OCI-LY7 (cell line): ENCODE results near the gene ADAT1. TPM values are rescaled to one million over a fixed set of nuclear protein-coding genes. Genes with fewer than 3 reads are reported as not detected.
"Not testable (repeated sequence)": the region's sequence is repeated elsewhere in the genome, so short reads cannot be mapped to it uniquely, and the experiment has no call there.

ENCODE experiments used
- BruUV-seq: library from RNA; stranded (reverse); fragments of 400-500 nt; replicated peaks from 2 replicates; lab custom pipeline; 2021; lab: Mats Ljungman, UMichigan
- CTCF ChIA-PET: fragments of 300-600 bp; sonication (Branson Sonifier 250); formaldehyde crosslinking; loops from one replicate; lab custom pipeline; 2022; ENCODE audit warnings: antibody characterized with exemption; ENCODE audit not compliant: unreplicated experiment; lab: Charles Lee
- POLR2A ChIA-PET: fragments of 300-600 bp; sonication (Branson Sonifier 250); formaldehyde crosslinking; loops from one replicate; lab custom pipeline; 2022; ENCODE audit warnings: antibody characterized with exemption; lab: Charles Lee
- DNase-seq: peaks from one replicate; pipeline ENCODE4 v3.0.0-alpha.2; 2015; ENCODE audit warnings: low spot score
- H2AFZ ChIP-seq: fragments of 200-600 bp; sonication (generic), shearing (Covaris generic); 2 replicates; pipeline ENCODE4 v1.6.1; 2014; ENCODE audit warnings: mild to moderate bottlenecking, antibody characterized with exemption, low read length, moderate library complexity
- H3K27ac ChIP-seq: fragments of 200-600 bp; sonication (generic); 2 replicates; pipeline ENCODE4 v1.5.1; 2014; ENCODE audit warnings: mixed run types, low read depth, mild to moderate bottlenecking, moderate library complexity, low read length, inconsistent platforms; ENCODE audit not compliant: poor library complexity, severe bottlenecking
- H3K36me3 ChIP-seq: fragments of 200-600 bp; sonication (generic); 2 replicates; pipeline ENCODE4 v1.6.1; 2014; ENCODE audit warnings: mild to moderate bottlenecking, antibody characterized with exemption, low read length, moderate library complexity, mixed read lengths; ENCODE audit not compliant: insufficient read depth
- H3K4me1 ChIP-seq: fragments of 200-600 bp; sonication (generic); 2 replicates; pipeline ENCODE4 v1.5.1; 2014; ENCODE audit warnings: mild to moderate bottlenecking, low read length; ENCODE audit not compliant: insufficient read depth, poor library complexity, severe bottlenecking
- H3K4me2 ChIP-seq: fragments of 200-600 bp; sonication (generic); 2 replicates; pipeline ENCODE4 v1.6.1; 2014; ENCODE audit warnings: mild to moderate bottlenecking, low read length
- H3K4me3 ChIP-seq: fragments of 200-600 bp; sonication (generic); 2 replicates; pipeline ENCODE4 v1.5.1; 2014; ENCODE audit warnings: mild to moderate bottlenecking, low read depth, low read length; ENCODE audit not compliant: poor library complexity, severe bottlenecking
- H3K79me2 ChIP-seq: fragments of 200-600 bp; sonication (generic); 2 replicates; pipeline ENCODE4 v1.6.1; 2016; ENCODE audit warnings: low read depth, mild to moderate bottlenecking, low read length, moderate library complexity, mixed read lengths; ENCODE audit not compliant: insufficient read depth
- H3K9me2 ChIP-seq: fragments of 200-600 bp; sonication (generic); 2 replicates; pipeline ENCODE4 v1.6.1; 2016; ENCODE audit warnings: mild to moderate bottlenecking, low read length, mixed read lengths; ENCODE audit not compliant: insufficient read depth
- H3K9me3 ChIP-seq: fragments of 200-600 bp; sonication (generic); 2 replicates; pipeline ENCODE4 v1.6.1; 2014; ENCODE audit warnings: mild to moderate bottlenecking, mixed run types, low read length, mixed read lengths
- H4K20me1 ChIP-seq: fragments of 200-600 bp; sonication (generic); 2 replicates; pipeline ENCODE4 v1.6.1; 2014; ENCODE audit warnings: mild to moderate bottlenecking, antibody characterized with exemption, low read length, moderate library complexity, mixed read lengths; ENCODE audit not compliant: insufficient read depth
- EZH2phosphoT487 ChIP-seq: fragments of 200-600 bp; sonication (generic); IDR thresholded peaks from 2 replicates; pipeline ENCODE4 v1.6.1; 2018; ENCODE audit warnings: low read depth, borderline replicate concordance, mild to moderate bottlenecking, mixed run types, antibody characterized with exemption, low read length, moderate library complexity, mixed read lengths
- intact Hi-C: fragments of 100-400 bp; cut with micrococcal nuclease; formaldehyde crosslinking; loops from one replicate; pipeline ENCODE4 v1.10.0; 2022; ENCODE audit not compliant: unreplicated experiment
- total RNA-seq, 2 experiments: library from RNA; depleted of rRNA in 1 of 2; stranded (reverse); fragments of >200 nt in 1 of 2; shearing (Covaris generic) in 1 of 2; gene quantifications; 2 replicates each; pipeline ENCODE4 v1.2.3, GENCODE V29; 2014 to 2022
- TF ChIP-seq, protein P1 (sequence below): fragments of 200-600 bp; sonication (generic); conservative IDR thresholded peaks from 2 replicates; pipeline ENCODE4 v1.5.1; 2014; ENCODE audit warnings: mild to moderate bottlenecking, antibody characterized with exemption, low read length, moderate library complexity, mixed read lengths

Gene ADAT1
- total RNA-seq, 2 experiments from 2014 or later, result 53.4 to 91.7 TPM

DNA sequence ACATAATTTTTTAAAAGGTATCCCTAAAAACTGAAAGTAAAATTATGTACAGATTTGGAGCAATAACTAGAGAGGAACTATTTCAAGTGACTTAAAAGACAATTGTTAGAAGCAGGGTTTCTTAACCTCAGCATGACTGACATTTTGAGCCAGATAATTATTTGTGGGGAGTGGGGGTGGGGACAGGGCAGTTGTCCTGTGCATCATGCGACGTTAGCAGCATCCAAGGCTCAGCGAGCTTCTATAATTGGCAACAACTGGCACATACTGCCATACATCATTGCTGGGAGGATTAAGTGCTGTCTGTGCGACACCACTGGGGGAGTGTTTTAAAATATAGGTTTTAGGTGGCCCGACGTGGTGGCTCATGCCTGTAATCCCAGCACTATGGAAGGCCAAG lies 29.8 kb downstream of the ADAT1 start:
- DNase-seq, result no peak
- CTCF ChIA-PET, result no interaction called here
- no peak overlapping the region for H2AFZ ChIP-seq
- H3K4me3 ChIP-seq, result no peak overlapping the region
- no peaks in the 10 kb centered on the region for H3K79me2 ChIP-seq
- intact Hi-C loops, result no loop called here
- no peak overlapping the region for H3K4me2 ChIP-seq
- no peak overlapping the region for H3K27ac ChIP-seq
- POLR2A ChIA-PET, result interaction anchor here (0.5 to 0.8 kb wide), 2 partner anchors 11 to 65 kb away, joined by 3 read pairs; no protein-coding TSS in a partner anchor
- no peaks in the 10 kb centered on the region for H4K20me1 ChIP-seq
- H3K4me1 ChIP-seq, result peaks cover 15% of the 10 kb centered on the region
- H3K9me3 ChIP-seq, result 0 out of 2 replicates have a peak, but pooled peaks cover 6% of the 10 kb centered on the region
- TF ChIP-seq EZH2phosphoT487, result no peak
- TF ChIP-seq, protein P1, sequence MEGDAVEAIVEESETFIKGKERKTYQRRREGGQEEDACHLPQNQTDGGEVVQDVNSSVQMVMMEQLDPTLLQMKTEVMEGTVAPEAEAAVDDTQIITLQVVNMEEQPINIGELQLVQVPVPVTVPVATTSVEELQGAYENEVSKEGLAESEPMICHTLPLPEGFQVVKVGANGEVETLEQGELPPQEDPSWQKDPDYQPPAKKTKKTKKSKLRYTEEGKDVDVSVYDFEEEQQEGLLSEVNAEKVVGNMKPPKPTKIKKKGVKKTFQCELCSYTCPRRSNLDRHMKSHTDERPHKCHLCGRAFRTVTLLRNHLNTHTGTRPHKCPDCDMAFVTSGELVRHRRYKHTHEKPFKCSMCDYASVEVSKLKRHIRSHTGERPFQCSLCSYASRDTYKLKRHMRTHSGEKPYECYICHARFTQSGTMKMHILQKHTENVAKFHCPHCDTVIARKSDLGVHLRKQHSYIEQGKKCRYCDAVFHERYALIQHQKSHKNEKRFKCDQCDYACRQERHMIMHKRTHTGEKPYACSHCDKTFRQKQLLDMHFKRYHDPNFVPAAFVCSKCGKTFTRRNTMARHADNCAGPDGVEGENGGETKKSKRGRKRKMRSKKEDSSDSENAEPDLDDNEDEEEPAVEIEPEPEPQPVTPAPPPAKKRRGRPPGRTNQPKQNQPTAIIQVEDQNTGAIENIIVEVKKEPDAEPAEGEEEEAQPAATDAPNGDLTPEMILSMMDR, result no peak
- H3K36me3 ChIP-seq, result peaks cover 25% of the 10 kb centered on the region
- H3K9me2 ChIP-seq, result no peaks in the 10 kb centered on the region
- BruUV-seq, result no TSS peak

GRCh38 chr16:75591927-75592326 lies 31.2 kb downstream of the ADAT1 start:
- Histone ChIP-seq H3K36me3 (peaks cover 11% of the 10 kb centered on the region), H3K4me1 (peaks cover 15% of the 10 kb centered on the region)
- H3K9me2 ChIP-seq, H3K79me2 ChIP-seq, H3K27ac ChIP-seq, CTCF ChIA-PET, H3K4me3 ChIP-seq, H2AFZ ChIP-seq, BruUV-seq, H3K9me3 ChIP-seq, DNase-seq, H3K4me2 ChIP-seq, H4K20me1 ChIP-seq, intact Hi-C loops: not testable (repeated sequence)
- POLR2A ChIA-PET, result interaction anchor here (1.2 kb wide), 1 partner anchor 75 kb away, joined by 3 read pairs; no protein-coding TSS in a partner anchor

- ChIA-PET CTCF (no interaction called here), POLR2A (interaction anchor here (0.6 to 1.2 kb wide), 2 partner anchors 29 to 74 kb away, joined by 3 read pairs; no protein-coding TSS in a partner anchor)
- Histone ChIP-seq H3K9me2 (no peaks in the 10 kb centered on the region), H3K79me2 (no peaks in the 10 kb centered on the region), H3K9me3 (no peaks in the 10 kb centered on the region), H3K4me1 (peaks cover 15% of the 10 kb centered on the region), H3K27ac (no peak overlapping the region), H4K20me1 (no peaks in the 10 kb centered on the region), H2AFZ (no peak overlapping the region), H3K36me3 (peaks cover 7% of the 10 kb centered on the region; the same call in 1 of the 2 replicates), H3K4me3 (no peak overlapping the region), H3K4me2 (no peak overlapping the region)
- TF ChIP-seq, protein P1, result no peak
- intact Hi-C loops, result no loop called here
- DNase-seq, result no peak
- BruUV-seq, result no TSS peak
Measured at GRCh38 chr16:75590920-75591843, 31.9 kb downstream of the ADAT1 start.
